ENCODE results near the gene PSMD13. TPM values are rescaled to one million over a fixed set of nuclear protein-coding genes. Genes with fewer than 3 reads are reported as not detected.

Gene PSMD13
- total RNA-seq, 1 donor from 2014 or later: 136 TPM

DNA sequence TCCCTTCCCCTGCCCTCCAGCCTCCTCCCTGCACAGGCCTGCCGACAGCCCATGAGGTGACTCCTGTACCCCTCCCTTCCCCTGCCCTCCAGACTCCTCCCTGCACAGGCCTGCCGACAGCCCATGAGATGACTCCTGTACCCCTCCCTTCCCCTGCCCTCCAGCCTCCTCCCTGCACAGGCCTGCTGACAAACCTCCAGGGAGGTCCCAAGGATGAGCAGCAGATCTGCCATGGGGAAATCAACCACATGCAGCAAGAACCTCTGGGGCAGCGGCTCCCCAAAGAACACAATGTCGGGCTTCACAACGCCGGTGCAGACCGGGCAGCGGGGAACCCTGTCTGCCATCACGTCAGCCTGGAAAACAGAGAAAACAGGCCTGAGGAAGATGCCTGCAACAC lies 12.9 kb upstream of the PSMD13 start:
- H3K4me3 Mint-ChIP-seq (ENCODE audit: unreplicated experiment): no peak overlapping the region

GRCh38 chr11:224424-224823 lies 12.4 kb upstream of the PSMD13 start:
- TF ChIP-seq, protein P1, sequence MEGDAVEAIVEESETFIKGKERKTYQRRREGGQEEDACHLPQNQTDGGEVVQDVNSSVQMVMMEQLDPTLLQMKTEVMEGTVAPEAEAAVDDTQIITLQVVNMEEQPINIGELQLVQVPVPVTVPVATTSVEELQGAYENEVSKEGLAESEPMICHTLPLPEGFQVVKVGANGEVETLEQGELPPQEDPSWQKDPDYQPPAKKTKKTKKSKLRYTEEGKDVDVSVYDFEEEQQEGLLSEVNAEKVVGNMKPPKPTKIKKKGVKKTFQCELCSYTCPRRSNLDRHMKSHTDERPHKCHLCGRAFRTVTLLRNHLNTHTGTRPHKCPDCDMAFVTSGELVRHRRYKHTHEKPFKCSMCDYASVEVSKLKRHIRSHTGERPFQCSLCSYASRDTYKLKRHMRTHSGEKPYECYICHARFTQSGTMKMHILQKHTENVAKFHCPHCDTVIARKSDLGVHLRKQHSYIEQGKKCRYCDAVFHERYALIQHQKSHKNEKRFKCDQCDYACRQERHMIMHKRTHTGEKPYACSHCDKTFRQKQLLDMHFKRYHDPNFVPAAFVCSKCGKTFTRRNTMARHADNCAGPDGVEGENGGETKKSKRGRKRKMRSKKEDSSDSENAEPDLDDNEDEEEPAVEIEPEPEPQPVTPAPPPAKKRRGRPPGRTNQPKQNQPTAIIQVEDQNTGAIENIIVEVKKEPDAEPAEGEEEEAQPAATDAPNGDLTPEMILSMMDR (IDR thresholded peaks at IDR 0.05; ENCODE audit: partially characterized antibody, unreplicated experiment): no peak
- Mint-ChIP-seq H3K4me3 (ENCODE audit: unreplicated experiment) (no peak overlapping the region), H3K9me3 (ENCODE audit: unreplicated experiment) (peaks cover 4% of the 10 kb centered on the region), H3K27ac (ENCODE audit: unreplicated experiment) (no peak overlapping the region), H3K36me3 (ENCODE audit: unreplicated experiment) (no peaks in the 10 kb centered on the region), H3K27me3 (ENCODE audit: unreplicated experiment) (peaks cover 8% of the 10 kb centered on the region), H3K4me1 (ENCODE audit: low read depth, unreplicated experiment) (peaks cover 9% of the 10 kb centered on the region)
- no peak for DNase-seq

More for the DNA sequence above, 12.9 kb upstream of the PSMD13 start:
- TF ChIP-seq, protein P1 (IDR thresholded peaks at IDR 0.05; ENCODE audit: partially characterized antibody, unreplicated experiment): no peak
- Mint-ChIP-seq H3K9me3 (ENCODE audit: unreplicated experiment) (peaks cover 4% of the 10 kb centered on the region), H3K36me3 (ENCODE audit: unreplicated experiment) (no peaks in the 10 kb centered on the region), H3K27ac (ENCODE audit: unreplicated experiment) (no peak overlapping the region), H3K27me3 (ENCODE audit: unreplicated experiment) (peaks cover 11% of the 10 kb centered on the region), H3K4me1 (ENCODE audit: low read depth, unreplicated experiment) (peaks cover 9% of the 10 kb centered on the region)
- no peak for DNase-seq

GRCh38 chr11:225734-226453 lies 10.9 kb upstream of the PSMD13 start:
- peak overlapping the region; percentile 66 for H3K27ac Mint-ChIP-seq (ENCODE audit: unreplicated experiment)
- H3K27me3 Mint-ChIP-seq (ENCODE audit: unreplicated experiment): peaks cover 6% of the 10 kb centered on the region
- TF ChIP-seq, protein P1 (IDR thresholded peaks at IDR 0.05; ENCODE audit: partially characterized antibody, unreplicated experiment): no peak
- DNase-seq: no peak
- H3K4me3 Mint-ChIP-seq (ENCODE audit: unreplicated experiment): peak overlapping the region; percentile 16
- H3K9me3 Mint-ChIP-seq (ENCODE audit: unreplicated experiment): peaks cover 4% of the 10 kb centered on the region
- H3K4me1 Mint-ChIP-seq (ENCODE audit: low read depth, unreplicated experiment): peaks cover 9% of the 10 kb centered on the region
- H3K36me3 Mint-ChIP-seq (ENCODE audit: unreplicated experiment): no peaks in the 10 kb centered on the region

GRCh38 chr11:227824-228379 lies 8.9 kb upstream of the PSMD13 start:
- Mint-ChIP-seq H3K27me3 (ENCODE audit: unreplicated experiment) (peaks cover 4% of the 10 kb centered on the region), H3K9me3 (ENCODE audit: unreplicated experiment) (peaks cover 4% of the 10 kb centered on the region), H3K27ac (ENCODE audit: unreplicated experiment) (no peak overlapping the region), H3K36me3 (ENCODE audit: unreplicated experiment) (no peaks in the 10 kb centered on the region), H3K4me3 (ENCODE audit: unreplicated experiment) (no peak overlapping the region), H3K4me1 (ENCODE audit: low read depth, unreplicated experiment) (peaks cover 9% of the 10 kb centered on the region)
- TF ChIP-seq, protein P1 (IDR thresholded peaks at IDR 0.05; ENCODE audit: partially characterized antibody, unreplicated experiment): no peak
- no peak for DNase-seq

GRCh38 chr11:230431-230830 lies 6.3 kb upstream of the PSMD13 start:
- TF ChIP-seq, protein P1 (IDR thresholded peaks at IDR 0.05; ENCODE audit: partially characterized antibody, unreplicated experiment): no peak
- DNase-seq: no peak
- H3K36me3 Mint-ChIP-seq (ENCODE audit: unreplicated experiment): no peaks in the 10 kb centered on the region
- H3K27me3 Mint-ChIP-seq (ENCODE audit: unreplicated experiment): peaks cover 5% of the 10 kb centered on the region
- no peak overlapping the region for H3K27ac Mint-ChIP-seq (ENCODE audit: unreplicated experiment)
- peaks cover 5% of the 10 kb centered on the region for H3K4me1 Mint-ChIP-seq (ENCODE audit: low read depth, unreplicated experiment)
- H3K4me3 Mint-ChIP-seq (ENCODE audit: unreplicated experiment): no peak overlapping the region
- no peaks in the 10 kb centered on the region for H3K9me3 Mint-ChIP-seq (ENCODE audit: unreplicated experiment)
